Left renal cortex interstitium (tissue), 4 donors: ENCODE measurements around the gene MEF2C. TPM values are rescaled to one million over a fixed set of nuclear protein-coding genes. Genes with fewer than 3 reads are reported as not detected.

Experiments
- DNase-seq, 4 donors: peaks; one replicate each; pipeline ENCODE4 v3.0.0-alpha.2; 2013; ENCODE audit warnings: low read depth in 4 of 4, low spot score in 2 of 4, missing footprints in 1 of 4
- polyA plus RNA-seq, 4 donors: library from polyadenylated mRNA; unstranded; fragments of 120-200 nt; gene quantifications; one replicate each; pipeline ENCODE4 v1.2.1, GENCODE V29; 2013; ENCODE audit not compliant: insufficient read length in 4 of 4

MEF2C gene
- polyA plus RNA-seq, 4 donors: 31.7 to 55.0 (median 40.5) TPM

DNA sequence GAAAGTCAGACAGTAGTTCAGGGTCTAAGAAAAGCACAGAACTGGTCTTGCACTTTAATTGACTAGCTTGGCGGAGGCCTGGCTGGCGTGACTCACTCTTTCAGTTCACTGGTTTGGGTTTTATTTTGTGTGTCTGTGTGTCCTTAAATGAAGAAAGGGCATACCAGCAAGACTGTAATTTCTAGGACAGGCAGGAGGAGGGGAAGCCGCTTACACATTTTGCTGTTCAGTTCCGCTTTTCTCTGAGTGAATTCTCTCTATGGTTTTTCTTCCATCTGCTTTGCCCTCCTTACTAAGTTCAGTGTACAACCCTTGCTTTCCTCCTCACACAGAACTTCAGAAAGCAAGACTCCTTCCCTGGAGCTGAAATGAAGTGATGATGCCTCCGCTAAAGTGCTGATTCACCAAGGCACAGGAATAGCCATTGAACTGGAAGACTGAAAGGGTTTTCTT is 150.8 kb downstream of the MEF2C start:
- DNase-seq: no peak

GRCh38 chr5:88729829-88730182 is 153.2 kb downstream of the MEF2C start:
- DNase-seq: no peak

- peak; percentile 36 to 69 (median 56) for DNase-seq
Observed at GRCh38 chr5:88729084-88729828, 153.7 kb downstream of the MEF2C start.

DNA sequence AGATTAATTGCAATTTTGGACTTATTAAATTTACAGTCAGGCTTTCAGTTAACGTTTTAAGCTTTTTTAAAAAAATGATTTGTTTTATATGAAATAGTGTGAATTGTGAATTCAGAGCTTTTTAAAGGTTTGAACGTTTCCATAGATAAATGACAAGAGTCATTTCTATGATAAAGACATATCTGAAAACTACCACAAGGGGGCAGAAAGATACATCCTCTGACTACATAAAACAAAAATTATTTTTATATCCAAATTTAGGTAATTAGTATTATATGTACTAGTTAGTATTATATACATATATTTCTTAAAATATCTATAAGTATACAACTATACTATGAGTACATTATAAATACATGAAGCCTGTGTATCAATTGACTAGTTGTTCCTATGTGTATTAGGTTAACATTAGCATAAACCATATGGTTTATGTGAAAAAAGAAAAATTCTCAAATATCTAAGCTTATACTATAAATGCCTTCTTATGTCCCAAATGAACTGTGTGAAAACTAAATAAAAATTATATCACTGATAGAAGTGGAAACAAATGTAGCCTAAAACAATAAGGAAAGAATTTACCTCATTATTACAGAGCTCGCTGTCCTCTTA is 155.2 kb downstream of the MEF2C start:
- DNase-seq: no peak

GRCh38 chr5:88725454-88725853 is 157.5 kb downstream of the MEF2C start:
- DNase-seq: no peak

DNA sequence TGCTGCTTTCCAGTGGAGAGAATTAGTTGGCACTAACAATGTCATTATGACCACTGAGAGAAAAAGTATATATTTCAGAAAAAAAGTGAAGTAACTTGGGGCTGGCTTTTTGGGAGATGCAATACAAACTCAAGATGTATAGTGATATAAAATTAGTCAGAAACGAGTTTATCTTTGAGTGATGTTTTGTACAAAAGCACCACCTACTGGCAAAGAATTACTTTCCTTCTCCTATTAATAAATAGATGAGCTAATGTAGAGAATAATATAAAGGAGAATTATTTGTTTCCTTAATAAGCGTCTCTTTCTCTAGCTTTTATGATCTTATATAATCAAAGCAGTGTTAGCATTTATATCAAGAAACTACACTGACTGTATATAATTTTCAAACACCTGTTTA is 158.8 kb downstream of the MEF2C start:
- no peak for DNase-seq

DNA sequence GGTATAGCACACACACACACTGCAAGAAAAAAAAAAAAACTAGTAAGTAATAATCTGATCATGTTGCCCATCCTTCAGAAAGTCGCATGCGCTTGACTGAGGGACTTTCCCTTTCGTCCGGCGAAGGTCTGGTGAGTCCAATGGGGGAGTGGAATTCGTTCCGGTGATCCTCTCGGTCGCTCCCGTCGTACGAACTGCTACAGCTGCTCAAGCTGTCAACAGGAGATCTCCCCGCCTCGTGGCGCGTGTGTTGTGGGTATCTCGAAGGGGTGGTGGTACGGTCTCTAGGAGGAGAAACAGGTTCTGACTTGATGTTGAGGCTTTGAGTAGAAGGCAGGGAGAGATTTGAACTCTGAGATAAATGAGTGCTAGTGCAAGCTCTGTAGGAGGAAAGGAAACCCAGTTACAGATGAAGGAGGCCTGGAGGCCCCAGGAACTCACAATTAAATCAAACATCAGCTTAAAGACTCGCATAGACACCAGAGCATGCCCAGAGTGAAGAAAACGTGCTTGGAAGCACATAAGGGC is 160.4 kb downstream of the MEF2C start:
- DNase-seq: no peak

DNA sequence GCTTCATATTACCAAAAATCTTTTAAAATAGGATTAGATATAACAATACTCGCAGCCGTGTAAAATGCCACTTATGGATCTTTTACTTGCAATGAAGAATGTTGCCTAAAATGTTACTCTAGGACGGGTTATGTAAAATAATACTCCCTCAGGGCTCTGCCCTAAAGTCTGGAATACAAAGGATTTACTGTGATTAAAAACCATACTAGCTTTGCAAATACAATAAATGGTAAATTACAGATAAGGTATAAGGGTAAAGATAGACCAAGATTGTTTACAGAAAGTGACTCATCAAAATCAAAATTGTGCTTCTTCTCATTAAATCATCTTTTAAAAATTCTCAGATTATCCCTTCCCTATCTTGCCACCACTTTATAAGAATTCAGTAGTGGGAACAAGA is 163.6 kb downstream of the MEF2C start:
- no peak for DNase-seq

GRCh38 chr5:88718736-88719135 is 164.2 kb downstream of the MEF2C start:
- no peak for DNase-seq

DNA sequence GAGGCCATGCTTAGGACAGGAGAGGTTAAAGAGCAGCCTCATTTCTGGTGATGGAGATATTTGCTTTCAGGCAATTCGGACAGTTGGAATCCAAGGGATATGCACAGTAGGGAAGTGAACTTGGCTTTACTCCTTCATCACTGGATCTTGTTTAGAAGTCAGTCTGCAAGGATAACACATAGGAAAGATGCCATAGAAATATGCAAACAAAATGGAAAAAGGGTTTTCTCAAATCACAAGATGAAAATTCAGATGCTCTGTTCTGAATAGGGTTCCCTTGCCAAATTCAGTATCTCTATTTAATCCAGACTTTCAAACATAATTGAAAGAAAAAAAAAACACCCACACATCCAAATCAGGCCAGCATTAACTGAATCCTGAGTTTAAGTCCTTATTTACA is 166.9 kb downstream of the MEF2C start:
- no peak for DNase-seq

DNA sequence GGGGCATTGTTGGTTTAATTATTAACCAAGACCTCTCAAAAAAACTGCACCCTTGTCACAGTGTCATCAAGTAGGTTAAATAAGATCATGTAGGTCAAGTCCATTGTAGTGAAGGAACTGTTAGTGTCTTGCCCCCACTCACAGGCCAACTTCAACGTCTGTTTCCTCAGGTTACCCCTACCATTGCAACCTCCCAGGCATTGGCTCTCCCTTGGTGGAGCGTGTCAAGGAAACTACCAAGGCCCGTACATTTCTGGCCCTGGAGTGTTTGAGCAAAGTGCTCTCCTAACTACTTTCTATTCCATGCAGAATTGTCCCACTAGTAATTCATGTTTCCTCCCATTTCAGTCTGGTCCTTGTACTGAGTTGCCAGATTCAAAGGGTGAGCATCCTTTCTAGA is 167.5 kb downstream of the MEF2C start:
- DNase-seq: no peak

DNA sequence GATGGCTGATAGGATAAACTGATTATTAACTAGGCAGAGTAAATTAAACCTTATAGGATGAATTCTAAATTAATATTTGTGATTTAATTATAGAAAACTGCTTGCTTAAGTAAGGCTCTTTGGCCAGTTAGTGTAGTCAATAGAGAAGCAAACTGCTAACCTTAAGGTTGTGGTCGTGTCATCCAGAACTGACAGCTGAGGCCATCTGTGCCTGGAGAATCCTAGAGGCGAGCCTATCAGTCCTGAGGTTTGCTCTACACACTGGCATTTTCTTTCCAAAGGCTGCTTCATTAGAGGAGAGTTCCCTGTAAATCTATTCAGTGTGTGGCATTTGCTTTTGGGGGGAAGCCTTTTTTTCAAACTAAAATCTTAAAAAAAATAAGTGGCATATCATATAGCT is 169.2 kb downstream of the MEF2C start:
- DNase-seq: no peak

DNA sequence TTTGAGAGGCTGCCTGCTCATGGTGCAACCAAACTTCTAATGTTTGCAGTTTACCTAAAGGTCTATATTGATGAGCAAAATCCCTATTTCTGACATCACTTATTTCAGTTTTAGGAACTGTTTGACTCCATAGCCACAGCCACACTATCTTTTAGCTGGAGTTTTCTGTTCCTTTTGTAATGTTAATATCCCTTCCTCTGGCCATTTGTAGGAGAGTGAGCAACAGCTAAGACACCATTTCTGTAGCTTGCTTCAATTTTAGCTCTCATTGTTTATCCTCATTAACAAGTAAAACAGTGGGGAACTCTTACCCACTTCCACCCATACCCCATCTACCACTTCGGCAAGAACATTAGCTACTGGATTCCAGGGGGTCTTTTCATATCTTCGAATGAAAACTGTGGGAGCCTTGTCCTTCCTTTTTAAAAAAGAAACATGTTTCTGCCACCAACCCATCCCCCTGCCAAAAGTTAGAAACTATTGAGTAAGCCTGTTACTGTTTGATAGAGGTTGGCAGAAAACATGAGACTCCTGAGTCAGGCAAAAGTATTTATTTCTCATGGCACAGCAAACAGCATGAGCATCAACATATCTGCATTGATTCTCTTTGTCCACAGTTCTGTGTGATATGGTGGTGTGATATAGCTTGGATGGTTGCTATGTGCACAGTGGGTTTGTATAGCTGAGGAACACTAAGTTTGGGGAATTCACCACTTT is 174.1 kb downstream of the MEF2C start:
- DNase-seq: no peak

DNA sequence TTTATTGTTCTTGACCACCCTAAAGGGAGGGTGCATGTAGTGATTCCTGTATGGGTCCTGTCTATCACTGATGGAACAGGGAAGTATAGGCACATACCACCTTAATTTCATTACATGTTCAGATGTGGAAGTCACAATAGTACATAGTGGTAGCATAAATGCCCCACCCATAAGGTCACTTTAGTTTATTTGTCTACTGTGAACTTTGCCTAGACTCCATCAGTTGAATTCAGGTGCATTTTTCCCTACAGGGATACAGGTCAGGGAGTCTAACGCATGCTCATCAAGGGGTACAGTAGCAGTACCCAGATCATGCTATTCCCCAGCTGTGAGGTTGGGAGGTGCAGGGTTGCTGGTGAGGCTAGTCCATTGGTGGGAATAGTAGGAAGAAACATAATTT is 175.0 kb downstream of the MEF2C start:
- DNase-seq: no peak

GRCh38 chr5:88707216-88707965 is 175.6 kb downstream of the MEF2C start:
- DNase-seq: no peak

DNA sequence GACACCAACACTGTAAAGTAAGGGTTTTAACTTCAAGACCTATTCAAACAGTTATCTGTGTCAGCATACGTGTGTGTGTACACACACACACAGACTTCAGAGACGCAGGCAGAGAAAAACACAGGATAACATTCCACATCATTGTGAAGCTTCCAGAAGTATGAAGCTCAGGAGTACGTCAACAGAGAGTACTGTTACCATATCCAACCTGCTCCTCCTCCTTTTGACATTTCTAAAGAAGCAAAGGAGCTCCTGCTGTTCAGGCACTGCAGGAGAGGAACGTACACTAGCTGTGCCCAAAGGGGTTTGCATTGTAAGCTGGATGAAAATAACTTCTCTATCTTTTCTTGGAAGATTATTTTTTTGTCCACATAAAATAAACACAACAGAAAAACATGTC is 180.7 kb downstream of the MEF2C start:
- DNase-seq: no peak

DNA sequence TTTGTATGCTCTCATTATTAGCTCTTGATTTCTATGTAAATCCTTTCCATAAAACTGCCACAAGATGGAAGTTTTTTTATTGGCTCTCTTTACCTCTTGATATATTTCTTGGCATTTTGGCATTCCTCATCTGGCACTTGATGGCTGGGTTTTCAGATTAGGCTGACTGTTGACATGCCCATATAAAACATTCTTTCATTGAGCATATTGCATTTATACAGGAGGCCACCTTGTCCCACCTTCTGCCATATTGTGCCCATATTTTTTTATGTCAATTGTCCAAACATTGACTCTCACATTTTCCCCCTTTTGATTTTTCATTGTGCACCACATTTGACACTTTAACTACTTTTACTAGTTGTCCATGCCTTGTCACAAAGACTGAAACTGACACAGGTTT is 182.9 kb downstream of the MEF2C start:
- DNase-seq: no peak

DNA sequence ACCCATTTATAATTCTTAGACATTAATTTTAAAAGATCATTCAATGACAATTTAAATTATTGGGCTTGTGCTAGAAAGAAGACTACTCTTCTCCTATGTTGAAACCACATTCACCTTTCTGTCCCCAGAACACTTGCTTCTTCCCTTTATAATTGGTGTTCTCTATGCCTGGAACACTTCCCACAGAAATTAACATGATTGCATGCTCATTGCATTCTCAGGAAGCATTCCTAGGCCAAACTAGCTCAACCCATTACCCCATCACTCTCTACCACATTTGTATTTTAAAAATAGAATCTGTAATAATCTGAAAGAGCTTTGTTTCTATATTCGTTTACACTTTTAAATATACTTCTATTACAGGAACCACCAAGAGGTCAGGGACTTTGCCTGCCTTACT is 184.7 kb downstream of the MEF2C start:
- no peak for DNase-seq

GRCh38 chr5:88696466-88696865 is 186.5 kb downstream of the MEF2C start:
- no peak for DNase-seq

DNA sequence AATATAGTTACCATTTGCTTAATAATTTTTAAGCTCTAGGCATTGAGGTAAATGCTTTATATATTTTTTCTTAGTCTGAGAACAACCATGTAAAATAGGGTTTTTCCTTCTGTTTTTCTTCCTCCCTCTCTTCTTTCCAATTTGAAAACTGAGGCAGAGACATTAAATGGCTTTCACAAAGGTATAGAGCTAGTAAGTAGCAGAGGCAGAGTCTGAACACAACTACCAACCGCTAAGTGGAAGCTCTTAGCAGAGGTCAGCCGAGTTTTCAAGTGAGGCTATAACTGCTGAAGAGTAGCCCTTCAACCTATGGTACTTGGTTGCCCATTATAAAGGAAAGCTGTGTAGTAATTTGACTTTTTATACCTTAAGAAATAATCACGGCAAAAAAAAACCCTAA is 187.1 kb downstream of the MEF2C start:
- DNase-seq: no peak

DNA sequence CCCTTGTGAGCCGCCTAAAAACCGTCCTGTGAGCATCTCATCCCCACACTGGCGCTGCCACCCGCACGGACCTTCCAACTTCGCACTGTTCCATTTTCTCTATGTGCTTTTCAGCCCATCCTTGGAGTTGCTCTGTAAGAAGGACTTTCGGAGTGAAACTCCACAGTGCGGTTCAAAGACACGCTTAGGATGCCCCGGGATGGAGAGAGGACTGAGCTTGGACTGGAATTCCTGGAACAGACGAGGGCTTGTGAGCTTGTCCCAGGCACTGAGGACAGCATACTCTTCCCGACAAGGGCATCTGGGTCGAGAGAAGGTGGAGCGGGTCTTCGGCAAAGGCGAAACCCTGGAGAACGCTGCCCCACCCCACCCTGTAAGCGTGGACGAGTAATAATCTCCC is 187.8 kb downstream of the MEF2C start:
- DNase-seq: no peak
